CD4-positive, alpha-beta T cell treated with Interleukin-15 for 4 hours (primary cell): Measurements from ENCODE around the gene RRP1B.
"Not testable (repeated sequence)": the region's sequence is repeated elsewhere in the genome, so short reads cannot be mapped to it uniquely, and the experiment has no call there.

Experiments used
- DNase-seq: peaks from one replicate; pipeline ENCODE4 v3.0.0-alpha.2; 2020; ENCODE audit warnings: low spot score

Gene RRP1B

GRCh38 chr21:43643193-43643592 lies 16.2 kb upstream of the RRP1B start:
- DNase-seq, result no peak

DNA sequence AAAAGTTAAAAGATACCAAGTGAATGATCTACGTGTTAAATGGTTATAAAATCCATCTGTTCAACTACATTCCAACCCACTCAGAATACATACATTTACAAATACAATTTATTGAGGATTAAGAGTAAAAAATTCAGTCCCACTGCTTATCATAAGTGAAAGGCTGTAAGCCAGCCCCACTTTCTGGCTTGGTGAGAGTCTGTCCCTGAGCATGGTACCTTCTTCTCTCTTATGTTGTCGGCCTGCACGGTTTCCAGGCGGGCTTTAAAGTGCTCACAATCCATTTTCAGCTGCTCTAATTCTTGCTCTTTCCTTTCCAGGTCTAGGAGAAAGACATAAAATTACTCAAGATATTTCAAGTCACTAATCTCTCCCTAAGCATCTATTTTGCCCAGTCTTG lies 15.3 kb upstream of the RRP1B start:
- DNase-seq, result no peak

- no peak for DNase-seq
Measured at GRCh38 chr21:43644609-43645008, 14.8 kb upstream of the RRP1B start.

DNA sequence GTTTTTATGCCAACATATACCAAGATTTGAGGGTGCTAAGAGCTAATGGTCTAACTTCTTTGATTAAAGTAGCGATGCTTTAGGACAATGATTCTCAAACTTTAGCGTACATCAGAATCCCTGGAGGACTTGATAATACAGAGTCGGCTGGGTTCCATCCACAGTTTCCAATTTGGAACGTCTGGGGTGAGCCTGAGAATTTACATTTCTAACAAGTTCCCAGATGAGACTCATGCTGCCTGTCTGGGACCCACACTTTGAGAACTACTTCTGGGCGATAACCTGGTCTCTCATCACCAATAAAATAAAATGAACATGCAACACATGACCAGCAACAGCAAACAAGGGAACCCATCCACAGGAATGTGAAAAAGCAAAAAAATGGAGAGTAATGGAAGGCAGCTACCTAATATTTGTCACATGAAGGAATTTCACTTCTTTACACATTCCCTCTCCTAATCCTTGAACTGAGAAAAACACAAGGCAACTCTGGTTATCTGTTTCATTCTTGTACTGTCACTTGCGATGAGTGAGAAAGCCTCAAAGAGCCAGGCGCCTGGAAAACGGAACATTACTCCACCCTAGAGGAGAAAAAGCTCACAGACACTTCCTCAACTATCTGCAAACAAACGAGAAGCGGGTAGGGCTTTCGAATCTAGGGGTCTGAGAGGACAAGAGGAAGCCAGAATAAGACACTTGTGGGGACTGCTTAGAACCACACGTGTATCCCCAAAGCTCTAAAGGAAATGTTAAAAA lies 14.0 kb upstream of the RRP1B start:
- peak; percentile 9 for DNase-seq

DNA sequence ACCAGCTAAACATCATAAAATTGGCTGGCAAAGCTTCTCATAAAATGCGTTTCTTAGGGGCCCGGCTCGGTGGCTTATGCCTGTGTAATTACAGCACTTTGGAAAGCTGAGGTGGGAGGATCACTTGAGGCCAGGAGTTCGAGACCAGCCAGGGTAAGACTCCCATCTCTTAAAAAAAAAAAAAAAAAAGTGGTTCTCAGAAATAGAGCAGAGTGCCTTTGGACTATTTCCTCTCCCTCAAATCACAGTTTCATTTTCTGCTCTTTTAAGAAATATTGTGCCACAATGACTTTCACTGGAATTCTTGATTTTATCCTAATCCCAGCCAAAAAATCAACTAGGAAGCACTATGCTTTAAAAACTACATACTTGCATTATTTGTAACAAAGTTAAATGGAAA lies 13.4 kb upstream of the RRP1B start:
- no peak for DNase-seq

DNA sequence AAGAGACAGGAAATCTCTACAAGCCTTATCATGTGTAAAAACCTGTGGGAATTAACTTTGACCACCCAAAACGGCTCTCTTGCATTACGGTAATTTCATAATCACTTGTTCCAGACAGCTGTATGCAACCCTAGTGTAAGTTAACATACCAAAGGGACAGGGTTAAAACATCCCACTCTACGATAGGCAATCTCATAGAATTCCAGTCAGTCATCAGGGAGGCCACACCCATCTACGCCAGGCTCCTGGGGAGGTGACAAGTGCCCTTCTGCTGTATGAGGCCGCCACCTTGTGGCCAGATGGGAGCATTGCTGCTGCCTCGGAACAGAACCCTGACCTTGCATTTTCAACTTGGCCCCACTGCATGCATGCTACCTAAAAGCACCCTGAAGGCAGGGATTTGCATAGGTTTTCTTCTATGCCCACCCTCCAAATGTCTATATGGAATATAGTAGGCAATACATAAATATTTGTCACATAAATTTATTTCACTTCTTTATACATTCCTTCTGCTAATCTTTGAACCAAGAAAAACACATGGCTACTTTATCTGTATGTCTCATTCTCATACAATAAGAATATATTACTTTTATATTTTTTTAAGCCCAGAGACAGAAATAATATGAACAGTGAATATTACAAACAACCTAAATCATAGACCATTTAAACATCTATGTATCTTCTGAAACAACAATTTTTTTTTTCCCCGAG lies 12.7 kb upstream of the RRP1B start:
- peak; percentile 85 for DNase-seq

- DNase-seq, result no peak
Measured at GRCh38 chr21:43648171-43648570, 11.2 kb upstream of the RRP1B start.

DNA sequence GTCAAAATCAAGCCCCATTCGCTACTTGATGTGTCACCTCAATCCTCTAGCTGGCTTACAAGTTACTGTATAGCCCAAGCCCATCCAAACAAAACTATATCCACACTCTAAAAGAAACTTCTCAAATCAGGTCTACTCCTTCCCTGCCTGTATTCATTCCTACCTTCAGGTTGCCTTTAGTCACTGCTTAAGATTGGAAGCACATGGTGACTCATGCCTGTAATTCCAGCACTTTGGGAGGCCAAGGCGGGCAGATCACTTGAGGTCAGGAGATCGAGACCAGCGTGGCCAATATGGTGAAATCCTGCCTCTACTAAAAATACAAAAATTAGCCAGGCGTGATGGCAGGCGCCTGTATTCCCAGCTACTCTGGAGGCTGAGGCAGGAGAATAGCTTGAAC lies 7.4 kb upstream of the RRP1B start:
- DNase-seq, result not testable (repeated sequence)

DNA sequence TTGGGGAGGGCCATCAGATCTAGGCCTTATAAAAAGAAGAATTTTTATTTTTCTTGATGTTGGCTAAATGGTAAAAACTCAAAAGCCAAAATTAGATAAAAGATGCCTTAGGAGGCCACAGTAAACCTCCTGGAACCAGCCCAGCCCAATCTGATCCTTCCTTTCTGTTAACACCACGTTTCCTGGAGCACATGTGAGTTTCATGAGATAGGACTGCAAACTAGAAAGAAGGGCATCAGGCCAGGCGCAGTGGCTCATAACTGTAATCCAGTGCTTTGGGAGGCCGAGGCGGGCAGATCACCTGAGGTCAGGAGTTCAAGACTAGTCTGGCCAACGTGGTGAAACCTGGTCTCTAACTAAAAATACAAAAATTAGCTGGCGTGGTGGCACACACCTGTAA lies 6.7 kb upstream of the RRP1B start:
- DNase-seq, result no peak

- DNase-seq, result no peak
Measured at GRCh38 chr21:43653626-43654025, 5.7 kb upstream of the RRP1B start.

- DNase-seq, result no peak
Measured at GRCh38 chr21:43654806-43655489, 4.4 kb upstream of the RRP1B start.

GRCh38 chr21:43657355-43658087 lies 1.8 kb upstream of the RRP1B start:
- DNase-seq, result no peak

- no peak for DNase-seq
Measured at GRCh38 chr21:43658088-43658741, 1.1 kb upstream of the RRP1B start.

GRCh38 chr21:43658769-43659135 lies 608 bp upstream of the RRP1B start:
- DNase-seq, result no peak

DNA sequence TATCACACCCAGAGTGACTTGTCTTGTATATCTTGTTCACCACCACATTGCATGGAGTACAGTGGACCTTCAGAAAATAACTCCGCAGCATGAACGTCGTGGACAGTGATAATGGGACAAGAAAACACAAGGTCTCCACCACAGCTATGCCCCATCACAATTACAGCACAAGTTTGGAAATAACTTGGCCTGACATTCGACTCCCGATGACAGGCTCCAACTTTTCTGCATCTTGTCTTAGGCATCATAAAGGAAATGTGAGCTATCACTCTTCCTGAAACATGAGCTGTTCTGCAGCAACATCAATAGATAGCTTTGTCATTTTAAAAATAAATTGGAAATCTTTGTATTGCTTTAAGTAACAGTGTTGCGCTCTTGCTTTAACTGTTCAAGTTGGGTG lies 2.9 kb downstream of the RRP1B start:
- no peak for DNase-seq

- no peak for DNase-seq
Measured at GRCh38 chr21:43663033-43663432, 3.7 kb downstream of the RRP1B start.

GRCh38 chr21:43664358-43664757 lies 5.0 kb downstream of the RRP1B start:
- no peak for DNase-seq

DNA sequence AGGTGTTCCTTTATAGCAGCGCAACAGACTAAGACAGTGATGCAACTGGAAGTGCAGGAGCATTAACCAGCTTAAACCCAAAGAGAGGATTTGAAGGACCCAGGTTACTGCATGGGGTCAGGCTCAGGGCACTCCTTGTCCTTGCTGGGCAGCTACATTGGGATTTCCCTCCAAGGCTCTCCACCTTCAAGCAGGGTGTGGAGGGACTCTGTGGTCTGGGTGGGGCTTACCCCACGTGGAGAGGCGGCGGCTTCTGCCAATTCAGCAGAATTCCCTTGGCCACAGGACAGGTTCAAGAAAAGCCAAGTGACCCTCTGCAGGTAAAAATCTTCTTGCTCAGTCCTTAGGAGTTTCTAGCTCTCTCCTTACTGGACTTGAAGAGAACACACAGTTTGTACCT lies 6.5 kb downstream of the RRP1B start:
- no peak for DNase-seq

- no peak for DNase-seq
Measured at GRCh38 chr21:43667191-43667904, 8.0 kb downstream of the RRP1B start.

GRCh38 chr21:43669828-43670605 lies 10.7 kb downstream of the RRP1B start:
- no peak for DNase-seq

DNA sequence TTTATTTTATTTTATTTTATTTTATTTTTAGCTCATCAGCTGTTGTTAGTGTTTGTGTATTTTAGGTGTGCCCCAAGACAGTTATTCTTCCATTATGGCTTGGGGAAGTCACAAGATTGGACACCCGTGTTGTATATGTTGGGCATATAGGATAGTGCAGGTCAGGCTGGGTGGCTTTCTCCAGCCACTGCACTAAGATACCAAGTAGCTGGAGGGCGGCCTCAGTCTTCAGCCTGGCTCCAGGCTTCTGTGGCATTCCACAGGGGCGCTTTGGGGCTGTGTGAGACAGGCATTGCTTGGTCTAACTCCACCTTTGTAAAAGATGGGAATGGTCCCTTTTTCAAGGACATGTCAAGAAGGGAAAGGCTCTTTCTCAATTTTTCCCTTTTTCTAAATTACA lies 16.5 kb downstream of the RRP1B start:
- no peak for DNase-seq
